NCI-H2196 treated with DMSO at 0.1 percent for 48 hours (cell line): ENCODE measurements around the gene TFF3.

Source experiments
- DNase-seq: peaks from one replicate; lab custom pipeline; 2025; ENCODE audit not compliant: unreplicated experiment; lab: John Stamatoyannopoulos, UW

TFF3 gene

DNA sequence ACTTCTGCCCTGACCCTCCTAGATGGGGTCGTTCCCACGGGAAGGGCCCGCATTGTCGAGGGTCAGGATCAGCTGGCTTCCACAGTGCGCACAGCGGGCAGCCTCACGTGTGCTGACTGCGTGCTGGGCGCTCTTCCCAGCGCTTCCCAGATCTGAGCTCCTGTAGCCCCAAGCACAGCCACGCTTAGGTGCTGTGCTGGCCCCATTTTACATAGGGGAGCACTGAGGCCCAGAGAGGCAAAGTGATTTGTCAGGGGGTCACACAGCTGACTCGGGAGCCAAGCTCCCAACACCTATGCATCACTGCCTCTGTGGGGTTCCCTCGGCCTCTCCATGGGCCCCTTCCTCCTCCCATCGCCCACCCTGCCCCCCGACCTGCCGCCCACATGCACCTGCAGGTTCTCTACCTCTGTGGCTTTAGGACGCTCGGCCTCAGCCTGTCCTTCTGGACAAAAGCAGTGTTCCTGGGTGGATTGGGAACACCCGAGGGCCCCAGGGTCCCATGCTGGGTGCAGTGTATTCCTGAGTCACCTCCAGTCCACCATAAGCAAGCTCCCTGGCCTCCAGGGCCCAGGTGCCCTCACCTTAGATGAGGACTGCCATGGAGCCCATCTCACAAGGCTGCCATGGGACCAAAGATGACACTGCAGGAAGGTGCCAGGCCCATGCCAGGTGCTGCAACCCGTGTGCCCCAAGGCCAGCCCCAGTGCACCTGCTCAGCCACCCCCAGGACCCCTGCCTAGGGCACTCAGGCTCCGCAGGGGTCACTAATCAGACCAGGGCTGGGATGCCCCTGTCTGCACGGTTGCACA is 23.3 kb downstream of the TFF3 start:
- DNase-seq: no peak

DNA sequence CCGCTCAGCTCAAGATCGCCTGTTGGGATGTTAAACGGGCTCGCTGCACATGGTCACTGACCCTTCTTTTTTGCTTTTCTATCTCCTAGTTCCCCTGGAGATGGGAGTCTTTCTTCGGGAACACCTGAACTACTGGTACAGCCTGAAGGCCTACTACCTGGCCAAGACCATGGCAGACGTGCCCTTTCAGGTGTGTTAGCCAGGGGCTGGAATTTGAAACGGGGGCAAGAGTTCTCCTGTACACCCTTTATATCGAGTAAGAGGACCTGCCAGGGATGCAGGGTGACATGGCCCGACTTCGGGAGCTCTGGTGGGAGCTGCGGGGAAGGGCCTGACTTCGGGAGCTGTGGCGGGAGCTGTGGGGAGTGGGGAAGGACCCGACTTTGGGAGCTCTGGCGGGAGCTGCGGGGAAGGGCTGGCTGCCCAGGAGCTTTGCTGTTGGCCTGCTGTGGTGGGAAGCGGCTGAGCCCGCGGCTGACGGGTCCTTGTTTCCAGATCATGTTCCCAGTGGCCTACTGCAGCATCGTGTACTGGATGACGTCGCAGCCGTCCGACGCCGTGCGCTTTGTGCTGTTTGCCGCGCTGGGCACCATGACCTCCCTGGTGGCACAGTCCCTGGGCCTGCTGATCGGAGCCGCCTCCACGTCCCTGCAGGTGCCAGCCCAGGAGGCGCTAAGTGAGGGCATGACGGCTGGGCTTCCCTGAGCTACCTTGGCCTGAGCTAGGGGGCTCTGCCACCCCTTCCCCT is 24.0 kb downstream of the TFF3 start:
- no peak for DNase-seq

DNA sequence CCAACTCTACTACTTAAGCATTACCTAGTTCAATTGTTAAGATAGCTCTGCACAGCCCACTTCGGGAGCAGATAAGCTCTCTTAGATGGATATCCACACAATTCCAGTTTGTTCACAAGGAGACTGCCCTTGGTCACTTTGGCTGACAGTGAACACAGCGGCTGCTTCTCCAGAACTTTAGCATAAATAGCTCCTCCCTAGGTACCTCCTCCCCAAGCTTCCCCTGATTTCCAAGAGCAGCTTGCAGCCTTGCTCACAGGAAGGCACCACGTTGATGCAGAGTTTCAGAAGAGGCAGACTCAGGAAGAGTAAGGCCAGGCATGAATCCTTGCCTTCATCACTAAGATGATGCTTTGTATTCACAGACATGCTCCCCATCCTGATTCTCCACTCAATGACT is 24.7 kb downstream of the TFF3 start:
- DNase-seq: no peak

DNA sequence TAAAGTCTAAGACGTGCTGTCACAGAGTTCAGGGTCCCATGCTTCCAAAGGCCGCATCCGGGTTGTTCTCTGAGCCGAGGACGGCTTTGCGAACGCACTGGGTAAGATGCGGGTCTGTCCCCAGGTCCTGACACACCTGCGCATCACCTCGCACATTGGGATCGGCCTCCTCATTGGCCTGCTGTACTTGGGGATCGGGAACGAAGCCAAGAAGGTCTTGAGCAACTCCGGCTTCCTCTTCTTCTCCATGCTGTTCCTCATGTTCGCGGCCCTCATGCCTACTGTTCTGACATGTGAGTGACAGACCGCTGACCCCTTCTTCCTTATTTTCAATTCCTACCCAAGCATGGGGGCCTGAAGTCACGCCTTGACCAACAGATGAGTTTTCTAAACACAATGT is 25.3 kb downstream of the TFF3 start:
- no peak for DNase-seq

DNA sequence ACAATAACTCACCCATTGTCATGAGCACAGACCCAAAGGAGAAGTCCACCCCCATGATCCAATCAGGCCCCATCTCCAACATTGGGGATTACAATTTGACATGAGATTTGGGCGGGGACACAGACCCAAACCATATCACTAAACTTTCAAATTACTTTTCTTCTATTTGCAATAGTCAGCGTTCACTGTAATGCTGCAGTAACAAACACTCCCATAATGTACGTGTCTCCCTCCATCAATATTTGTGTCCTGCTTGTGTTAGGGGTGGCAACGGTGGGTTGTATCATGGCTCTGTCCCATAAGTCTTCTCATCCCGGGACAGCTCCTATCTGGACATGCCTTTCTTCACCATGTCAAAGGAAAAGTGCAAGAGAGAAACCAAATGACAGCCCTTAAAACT is 26.2 kb downstream of the TFF3 start:
- no peak for DNase-seq

DNA sequence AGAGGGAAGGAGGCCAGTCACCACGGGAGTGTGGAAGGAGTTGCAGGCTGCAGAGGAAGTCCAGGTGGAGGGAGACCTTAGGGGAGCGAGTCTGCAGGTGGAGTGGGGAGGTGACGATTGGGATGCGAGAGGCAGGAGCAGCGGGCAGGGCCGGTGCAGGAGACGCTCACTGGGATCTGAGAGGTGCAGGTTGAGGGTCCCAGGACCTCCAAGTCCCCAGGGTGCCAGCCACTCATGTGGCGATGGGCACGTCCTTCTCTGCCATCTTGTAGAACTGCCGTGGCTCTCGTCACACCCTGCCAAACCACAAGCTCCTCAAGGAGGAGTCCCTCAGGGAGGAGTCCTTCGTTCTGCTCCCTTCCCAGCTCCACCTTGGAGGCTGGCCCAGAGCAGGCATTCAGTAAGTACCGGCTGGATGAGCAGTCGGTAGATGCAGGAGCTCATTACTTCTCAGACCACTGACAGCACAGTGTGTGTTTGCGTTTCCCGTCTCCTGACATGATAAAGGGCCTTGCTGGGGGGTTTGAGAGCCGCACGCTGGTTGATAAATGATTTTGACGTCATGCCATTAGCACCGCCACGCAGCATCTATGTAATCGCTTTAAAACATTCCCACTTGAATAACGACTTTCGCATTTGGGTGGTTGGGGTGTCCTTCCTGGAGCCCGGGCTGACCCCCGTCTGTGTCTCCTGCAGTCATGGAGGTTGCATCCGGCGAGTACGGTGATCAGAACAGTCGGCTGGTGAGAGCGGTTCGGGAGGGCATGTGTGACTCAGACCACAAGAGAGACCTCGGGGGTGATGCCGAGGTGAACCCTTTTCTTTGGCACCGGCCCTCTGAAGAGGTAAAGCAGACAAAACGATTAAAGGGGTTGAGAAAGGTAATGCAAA is 27.8 kb downstream of the TFF3 start:
- DNase-seq: no peak

DNA sequence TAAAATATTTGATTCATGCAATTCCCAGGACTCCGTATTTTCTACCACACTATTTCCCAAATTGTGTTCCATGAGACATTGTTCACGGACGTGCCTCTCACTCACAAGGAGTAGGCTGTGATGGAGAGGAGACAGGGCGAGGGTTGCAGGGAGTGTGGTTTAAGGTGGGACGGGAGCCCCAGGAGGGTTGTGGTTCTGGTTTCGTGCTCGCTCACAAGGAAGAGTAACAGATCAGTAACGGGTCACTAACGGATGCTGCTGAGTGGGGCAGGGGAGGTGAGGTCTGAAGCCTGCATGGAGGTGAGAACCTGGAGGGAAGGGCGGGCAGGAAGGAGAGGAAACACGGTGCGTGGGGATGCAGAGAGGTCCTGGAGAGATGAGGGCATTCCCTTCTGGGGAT is 28.8 kb downstream of the TFF3 start:
- DNase-seq: no peak

DNA sequence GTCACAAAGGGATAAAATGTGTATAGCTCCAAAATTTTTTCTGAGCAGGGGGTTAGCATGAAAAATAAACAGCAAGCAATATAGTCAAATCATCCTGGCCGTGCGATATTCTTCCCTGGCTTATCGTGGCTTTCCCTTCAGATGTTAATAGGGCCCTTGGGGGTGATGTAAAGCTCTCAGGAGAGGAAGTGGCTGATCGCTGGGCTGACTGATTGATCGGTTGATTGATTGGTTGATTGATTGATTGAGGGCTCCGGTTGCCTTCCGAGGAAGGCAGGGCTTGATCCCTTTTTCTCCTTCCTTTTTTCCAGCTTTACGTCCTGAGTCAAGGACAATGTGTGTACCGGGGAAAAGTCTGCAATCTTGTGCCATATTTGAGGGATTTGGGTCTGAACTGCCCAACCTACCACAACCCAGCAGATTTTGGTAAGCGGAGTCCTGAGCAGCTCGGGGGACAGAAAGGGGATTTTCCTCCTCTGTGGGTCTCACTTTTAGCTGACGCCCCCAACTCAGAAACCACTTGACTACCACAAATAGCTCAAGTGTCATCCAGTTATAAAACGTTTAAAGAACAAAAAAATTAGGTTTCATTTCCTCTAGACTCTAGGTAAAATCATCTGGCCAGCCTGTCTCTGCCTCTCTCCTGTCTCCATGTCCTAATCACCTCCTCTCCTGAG is 29.5 kb downstream of the TFF3 start:
- DNase-seq: no peak

DNA sequence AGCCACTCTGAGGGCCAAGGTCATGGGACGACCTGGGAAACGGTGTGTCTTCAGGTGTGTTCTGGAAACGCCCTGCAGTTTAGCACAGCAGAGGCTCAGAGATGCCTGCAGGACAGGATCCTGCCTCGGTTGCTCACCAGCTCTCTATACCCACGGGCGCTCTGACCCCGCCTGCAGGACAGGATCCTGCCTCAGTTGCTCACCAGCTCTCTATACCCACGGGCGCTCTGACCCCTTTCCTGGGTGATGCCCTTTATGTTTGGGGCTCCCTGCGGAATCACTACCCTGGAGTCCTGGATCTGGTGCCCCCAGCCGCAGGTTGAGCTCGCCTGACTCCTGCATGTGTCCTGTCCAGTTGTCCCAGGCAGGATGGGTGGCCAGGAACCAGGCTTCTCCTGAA is 32.5 kb downstream of the TFF3 start:
- no peak for DNase-seq

DNA sequence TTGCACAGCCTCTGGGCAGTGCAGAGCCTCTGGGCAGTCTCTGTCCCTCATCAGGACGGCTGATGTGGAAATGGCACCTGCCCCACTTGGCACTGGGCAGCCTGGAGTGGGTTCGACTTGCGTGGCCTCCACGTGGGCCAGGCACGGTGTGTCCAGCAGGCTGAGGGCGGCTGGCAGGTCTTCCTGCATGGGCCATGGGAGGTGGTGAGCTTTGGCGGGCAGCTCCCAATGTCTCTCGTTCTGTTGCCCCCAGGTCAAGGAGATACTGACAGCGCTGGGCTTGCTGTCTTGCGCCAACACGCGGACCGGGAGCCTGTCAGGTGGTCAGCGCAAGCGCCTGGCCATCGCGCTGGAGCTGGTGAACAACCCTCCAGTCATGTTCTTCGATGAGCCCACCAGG is 33.2 kb downstream of the TFF3 start:
- DNase-seq: no peak

DNA sequence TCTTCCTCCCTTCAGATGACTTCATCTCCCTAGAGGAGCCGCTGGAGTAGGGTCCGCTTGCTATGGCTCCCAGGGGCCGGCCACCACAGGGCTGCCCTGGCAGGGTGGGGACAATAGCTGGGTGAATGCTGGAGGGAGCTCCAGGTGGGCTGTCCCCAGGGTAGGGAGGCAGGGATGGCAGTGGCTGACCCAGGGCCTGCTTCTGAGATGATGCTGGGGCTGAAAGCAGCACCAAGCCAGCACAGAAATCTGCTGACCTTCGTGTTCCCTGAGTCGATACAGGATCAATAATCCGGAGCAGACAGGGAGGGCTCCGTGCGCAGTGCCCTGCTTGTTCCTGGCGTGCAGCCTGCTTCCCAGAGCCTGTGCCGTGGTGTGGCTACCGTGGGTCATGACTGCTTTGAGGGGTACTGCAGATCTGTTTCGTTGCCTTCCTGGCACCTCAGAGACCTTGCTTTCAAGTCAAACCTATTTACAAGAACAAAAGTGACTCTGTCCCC is 34.0 kb downstream of the TFF3 start:
- no peak for DNase-seq

DNA sequence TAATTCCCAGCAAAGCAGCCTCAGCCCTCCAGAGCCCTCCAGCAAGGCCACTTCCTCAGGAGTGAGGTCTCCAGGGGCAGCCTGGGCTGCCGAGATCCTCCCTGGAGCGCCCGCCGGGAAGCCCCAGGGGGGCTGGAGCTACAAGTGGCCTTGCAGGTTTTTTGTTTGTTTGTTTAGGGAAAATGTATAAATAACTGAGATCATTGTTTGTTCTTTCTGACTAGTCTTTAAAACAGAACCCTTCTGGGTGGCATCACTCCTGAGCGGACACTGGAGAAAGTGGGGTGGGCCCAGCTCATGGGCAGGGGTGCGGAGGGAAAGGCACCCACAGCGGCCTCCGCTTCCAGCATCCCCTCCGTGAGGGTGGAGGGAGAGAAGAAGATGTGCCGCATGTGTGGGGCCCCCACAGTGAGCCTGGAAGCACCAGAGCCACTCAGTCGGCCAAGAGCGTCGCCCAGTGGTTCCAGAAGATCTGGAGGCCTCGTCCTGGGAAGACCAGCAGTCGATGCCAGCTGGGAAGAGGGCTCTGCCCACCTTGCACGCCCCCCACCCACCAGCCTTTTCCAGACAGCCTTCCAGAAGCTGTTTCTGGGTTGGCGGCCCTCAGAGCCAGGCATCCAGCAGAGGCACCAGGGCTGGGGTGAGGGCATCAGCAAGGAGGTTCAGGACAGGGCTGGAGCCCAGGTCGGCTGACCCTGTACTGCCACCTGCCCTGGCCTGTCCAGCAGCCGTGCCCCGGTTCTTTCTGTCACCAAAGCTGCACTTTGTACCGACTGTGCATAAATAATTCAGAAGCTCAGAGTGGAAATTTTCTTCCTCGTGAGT is 34.6 kb downstream of the TFF3 start:
- no peak for DNase-seq

DNA sequence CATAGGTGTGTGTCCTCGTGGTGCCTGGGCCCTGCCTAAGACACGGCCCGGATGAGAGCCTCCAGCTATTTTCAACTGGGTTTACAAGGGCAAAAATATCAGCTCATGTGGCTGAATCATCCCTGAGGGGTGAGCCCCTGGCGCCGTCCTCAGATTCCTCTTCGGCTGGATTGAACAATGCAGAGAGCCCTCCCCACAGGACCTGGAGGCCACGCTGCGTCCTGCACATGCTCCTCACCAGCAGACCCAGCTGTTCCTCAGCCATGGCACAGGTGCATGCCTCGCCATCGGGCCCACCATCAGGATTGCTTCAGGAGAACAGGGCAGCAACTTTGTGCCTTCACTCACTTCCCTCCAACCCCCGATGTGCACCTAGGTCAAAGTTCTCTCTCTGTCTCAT is 35.3 kb downstream of the TFF3 start:
- no peak for DNase-seq

DNA sequence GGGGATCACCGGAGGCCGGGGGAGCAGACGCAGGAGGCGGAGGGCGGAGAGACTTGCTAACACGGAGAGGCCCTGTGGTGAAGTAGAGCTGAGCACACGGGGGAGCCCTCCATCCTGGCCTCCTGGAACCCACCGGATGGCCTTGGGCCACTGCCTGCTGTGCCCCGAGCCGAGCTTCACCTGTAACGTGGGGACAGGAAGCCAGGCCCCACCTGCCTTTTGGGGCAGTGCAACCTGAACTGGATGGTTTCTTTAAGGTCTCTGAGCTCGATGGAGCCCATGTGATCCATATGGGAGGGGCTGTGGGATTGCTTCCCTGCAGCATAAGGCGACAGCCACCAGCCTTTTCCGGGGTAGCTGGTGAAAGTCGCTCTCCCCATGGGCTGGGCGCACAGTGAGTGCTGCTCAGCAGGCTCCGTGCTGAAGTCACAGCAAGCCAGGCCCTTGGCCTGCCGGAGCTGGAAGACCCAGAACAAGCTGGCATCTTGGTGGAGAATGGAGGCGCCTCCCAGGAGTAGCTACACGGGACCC is 35.8 kb downstream of the TFF3 start:
- no peak for DNase-seq

DNA sequence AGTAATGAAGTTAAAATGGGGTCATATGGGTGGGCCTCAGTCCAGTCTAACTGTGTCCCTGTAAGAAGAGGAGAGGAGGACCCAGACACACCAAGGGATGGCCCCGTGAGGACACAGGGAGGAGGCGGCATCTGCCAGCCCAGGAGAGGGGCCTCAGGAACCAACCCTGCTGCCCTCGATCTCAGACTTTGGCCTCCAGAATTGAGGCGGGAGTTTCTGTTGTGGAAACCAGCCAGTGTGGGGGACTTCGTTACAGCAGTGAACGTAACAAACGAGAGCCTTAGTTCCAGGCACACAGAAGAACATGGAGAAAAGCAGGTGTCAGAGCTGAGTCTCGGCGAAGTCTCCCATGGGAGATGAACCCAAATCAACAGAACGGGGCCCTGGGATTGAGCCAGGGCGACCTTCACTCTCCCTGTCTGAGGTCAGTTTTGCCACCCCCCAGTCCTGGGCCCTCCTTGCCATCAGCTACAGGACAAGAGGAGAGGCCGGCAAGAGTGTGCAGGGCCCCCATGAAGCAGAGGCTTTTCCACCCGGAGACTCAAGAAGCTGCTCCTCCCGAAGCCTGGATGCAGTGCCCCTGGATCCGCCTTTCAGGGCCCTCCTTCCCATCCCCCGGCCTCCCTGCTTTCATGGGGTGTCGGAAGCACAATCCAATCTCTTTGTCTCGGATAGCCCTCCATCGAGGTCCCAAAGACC is 36.6 kb downstream of the TFF3 start:
- DNase-seq: no peak

DNA sequence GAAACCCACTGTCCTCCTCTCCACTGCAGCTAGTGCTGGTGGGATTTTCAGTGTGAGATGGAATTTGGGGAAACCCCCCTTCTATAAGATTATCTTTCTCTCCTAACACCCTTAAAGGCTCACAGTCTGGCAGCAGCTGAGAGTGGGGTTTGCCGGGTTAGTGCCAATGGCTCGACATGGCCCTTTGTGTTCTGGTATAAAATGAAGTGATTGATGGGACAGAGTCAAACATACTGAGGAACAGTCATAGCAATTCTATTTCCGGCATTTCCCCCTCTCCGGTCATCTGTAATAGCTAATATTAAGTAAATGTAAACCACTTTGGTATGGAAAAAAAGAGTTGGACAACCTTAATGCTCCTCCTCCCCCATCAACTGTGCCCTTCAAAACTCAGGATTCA is 37.6 kb downstream of the TFF3 start:
- no peak for DNase-seq

DNA sequence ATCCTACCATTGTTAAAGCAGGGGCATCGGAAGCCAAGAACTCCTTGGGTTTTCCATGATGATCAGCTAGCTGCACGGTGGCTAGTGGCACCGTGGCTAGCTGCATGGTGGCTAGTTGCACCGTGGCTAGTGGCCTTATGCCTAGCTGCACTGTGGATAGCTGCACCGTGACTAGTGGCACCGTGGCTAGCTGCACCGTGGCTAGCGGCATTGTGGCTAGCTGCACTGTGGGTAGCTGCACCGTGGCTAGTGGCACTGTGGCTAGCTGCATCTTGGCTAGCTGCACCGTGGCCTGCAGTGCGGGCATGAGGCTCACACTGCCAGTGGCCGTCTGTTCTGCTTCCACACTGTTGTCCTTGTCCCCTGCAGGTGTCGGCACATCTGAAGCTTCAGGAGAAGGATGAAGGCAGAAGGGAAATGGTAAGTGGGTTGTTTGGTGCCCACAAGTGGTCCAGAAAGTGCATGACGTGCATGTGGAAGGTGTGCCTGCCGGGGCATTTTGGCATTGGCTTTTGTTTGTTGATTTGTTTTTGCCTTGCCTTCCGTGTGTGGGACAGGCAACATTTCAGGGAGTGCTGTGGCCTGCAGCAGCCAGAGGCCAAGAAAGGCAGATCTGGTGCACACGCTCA is 38.6 kb downstream of the TFF3 start:
- DNase-seq: no peak

DNA sequence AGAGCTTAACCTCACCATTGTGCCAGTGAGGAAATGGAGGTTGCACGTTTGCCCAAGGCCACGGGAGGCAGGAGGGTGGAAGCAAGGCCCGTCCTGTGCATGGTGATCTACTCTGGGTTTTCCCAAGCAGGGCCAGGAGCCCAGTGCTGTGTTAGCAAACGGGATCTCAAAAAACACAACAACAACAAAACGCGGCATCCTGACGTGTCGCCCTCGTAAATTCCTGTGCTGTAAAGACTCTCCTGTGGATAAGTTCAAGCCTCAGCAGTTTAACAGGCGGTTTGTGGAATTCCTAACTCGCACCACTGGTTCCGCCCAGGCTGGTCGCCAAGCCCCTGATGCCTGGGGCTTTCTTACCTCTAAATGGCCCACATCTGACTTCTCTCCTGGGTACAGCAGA is 39.1 kb downstream of the TFF3 start:
- DNase-seq: no peak
